Fibroblast of peridontal ligament (primary cell): ENCODE measurements around the gene PDX1.

ENCODE experiments used
- DNase-seq: peaks from one replicate; pipeline ENCODE4 v3.0.0-alpha.2; 2010; ENCODE audit errors: extremely low read depth

The PDX1 gene

DNA sequence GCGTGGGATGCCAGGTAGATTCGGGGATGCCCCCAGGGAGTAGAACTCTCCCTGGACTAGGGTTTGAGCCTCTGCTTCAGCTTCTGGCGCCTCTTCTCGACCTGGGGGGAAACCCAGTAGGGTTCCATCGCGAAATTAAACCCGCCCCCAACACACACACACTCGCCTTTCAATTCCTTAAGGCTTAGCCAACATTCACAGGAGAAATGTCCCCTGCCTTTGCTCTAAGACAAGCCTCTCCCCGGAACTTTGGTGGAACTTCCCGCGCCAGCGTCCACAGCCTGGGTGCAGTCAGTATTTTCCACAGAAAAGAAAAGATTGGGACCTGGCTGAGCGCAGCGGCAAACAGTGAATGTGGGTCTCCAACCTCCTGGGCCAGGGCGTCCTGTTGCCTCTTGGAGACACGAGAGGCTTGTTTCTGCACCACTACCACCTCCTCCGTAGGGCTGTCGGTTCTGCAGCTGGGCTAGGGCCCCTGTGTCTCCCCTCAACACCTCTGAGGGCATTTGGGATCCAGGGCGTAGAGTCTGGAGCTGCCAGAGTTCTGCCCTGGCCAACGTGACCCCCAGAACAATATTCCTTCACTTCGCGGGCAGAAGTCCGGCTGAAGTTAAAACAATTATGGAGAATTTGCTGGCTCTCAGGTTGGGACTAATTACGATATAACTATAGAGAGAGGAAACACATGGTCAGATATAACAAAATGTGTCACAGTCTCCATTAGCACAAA is 3.2 kb downstream of the PDX1 start:
- no peak for DNase-seq

GRCh38 chr13:27923794-27924528 is 4.2 kb downstream of the PDX1 start:
- DNase-seq, result no peak

GRCh38 chr13:27924529-27925141 is 4.8 kb downstream of the PDX1 start:
- no peak for DNase-seq

GRCh38 chr13:27925220-27925991 is 5.6 kb downstream of the PDX1 start:
- no peak for DNase-seq

- no peak for DNase-seq
Observed at GRCh38 chr13:27926644-27927434, 7.0 kb downstream of the PDX1 start.

- DNase-seq, result no peak
Observed at GRCh38 chr13:27927444-27928352, 7.9 kb downstream of the PDX1 start.

DNA sequence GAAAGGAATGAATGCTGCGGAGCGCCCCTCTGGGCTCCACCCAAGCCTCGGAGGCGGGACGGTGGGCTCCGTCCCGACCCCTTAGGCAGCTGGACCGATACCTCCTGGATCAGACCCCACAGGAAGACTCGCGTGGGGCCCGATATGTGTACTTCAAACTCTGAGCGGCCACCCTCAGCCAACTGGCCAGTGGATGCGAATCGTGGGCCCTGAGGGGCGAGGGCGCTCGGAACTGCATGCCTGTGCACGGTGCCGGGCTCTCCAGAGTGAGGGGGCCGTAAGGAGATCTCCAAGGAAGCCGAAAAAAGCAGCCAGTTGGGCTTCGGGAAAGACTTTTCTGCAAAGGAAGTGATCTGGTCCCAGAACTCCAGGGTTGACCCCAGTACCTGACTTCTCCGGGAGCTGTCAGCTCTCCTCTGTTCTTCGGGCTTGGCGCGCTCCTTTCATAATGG is 8.6 kb downstream of the PDX1 start:
- DNase-seq, result no peak

DNA sequence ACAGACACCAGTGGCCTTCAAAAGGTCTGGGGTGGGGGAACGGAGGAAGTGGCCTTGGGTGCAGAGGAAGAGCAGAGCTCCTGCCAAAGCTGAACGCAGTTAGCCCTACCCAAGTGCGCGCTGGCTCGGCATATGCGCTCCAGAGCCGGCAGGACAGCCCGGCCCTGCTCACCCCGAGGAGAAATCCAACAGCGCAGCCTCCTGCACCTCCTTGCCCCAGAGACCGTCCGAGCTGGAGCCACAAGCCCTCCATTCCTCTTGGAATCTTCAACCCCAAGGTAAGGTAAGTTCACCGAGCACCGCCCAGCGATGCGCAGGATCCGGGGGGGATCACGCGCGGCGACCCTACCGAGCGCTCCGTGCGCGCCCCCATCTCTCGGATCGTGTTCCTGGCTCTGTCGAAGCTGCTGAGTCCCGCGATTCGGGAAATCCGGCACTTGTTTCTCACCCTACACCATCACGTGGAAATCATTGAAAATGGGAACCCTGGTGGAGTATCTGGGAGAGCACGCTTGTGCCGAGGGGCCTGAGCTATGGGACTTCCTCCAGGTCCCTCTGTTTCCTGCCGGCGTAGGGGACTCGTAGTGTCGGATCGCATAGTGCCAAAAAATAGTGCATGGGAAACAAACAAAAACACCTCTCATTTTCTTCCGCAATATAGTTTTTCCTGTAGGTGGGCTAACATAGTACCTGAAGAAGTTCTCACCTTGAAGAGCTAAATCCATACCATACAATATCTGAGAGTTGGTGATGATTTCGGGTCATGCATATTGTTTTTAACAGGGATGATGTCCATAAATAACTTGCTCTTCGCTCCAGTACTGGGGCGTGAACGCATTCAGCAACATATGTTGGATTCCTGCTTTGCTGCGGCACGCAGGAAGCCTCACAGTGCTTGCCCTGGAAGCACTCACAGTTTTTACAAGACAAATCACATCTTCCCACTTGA is 9.3 kb downstream of the PDX1 start:
- DNase-seq, result no peak

- DNase-seq, result no peak
Observed at GRCh38 chr13:27929868-27930267, 10.1 kb downstream of the PDX1 start.

DNA sequence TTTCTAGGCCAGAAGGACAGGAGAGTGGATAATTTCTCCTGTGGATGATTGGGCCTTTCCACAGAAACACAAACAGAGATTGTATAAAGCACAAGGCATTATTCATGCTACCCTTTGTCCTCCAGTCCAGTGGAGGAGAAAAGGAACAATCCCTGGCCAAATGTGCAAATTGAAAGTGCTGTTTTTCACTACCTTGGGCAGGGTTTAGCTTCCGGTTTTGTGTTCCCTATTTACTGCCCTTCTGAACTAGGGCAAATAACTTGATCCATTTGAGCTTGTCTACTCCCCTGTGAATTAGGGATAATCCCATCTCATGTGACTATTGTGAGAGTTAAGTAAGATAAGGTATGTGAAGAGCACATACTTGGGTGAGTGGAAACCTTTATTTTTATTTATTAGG is 13.3 kb downstream of the PDX1 start:
- DNase-seq, result no peak

GRCh38 chr13:27933580-27934328 is 14.0 kb downstream of the PDX1 start:
- DNase-seq, result no peak

DNA sequence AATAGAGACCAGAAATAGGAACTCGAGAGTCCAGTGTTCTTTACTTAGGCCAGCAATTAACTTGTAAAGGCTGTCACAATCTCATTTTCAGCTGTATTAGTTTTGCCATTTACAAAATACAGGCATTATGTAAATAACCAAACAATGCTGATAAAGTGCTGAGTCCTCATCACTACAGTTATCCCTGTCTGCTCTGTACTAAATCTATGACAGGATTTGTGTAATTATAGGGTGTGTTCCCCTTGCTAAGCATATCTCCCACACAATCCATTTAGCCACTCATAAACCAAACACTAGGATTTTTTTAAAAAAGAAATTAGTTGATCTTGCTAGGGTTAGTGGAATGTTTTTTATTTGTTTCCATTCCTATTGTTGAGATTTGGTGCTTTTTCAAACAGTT is 23.2 kb downstream of the PDX1 start:
- no peak for DNase-seq

GRCh38 chr13:27952876-27953675 is 33.3 kb downstream of the PDX1 start:
- no peak for DNase-seq

DNA sequence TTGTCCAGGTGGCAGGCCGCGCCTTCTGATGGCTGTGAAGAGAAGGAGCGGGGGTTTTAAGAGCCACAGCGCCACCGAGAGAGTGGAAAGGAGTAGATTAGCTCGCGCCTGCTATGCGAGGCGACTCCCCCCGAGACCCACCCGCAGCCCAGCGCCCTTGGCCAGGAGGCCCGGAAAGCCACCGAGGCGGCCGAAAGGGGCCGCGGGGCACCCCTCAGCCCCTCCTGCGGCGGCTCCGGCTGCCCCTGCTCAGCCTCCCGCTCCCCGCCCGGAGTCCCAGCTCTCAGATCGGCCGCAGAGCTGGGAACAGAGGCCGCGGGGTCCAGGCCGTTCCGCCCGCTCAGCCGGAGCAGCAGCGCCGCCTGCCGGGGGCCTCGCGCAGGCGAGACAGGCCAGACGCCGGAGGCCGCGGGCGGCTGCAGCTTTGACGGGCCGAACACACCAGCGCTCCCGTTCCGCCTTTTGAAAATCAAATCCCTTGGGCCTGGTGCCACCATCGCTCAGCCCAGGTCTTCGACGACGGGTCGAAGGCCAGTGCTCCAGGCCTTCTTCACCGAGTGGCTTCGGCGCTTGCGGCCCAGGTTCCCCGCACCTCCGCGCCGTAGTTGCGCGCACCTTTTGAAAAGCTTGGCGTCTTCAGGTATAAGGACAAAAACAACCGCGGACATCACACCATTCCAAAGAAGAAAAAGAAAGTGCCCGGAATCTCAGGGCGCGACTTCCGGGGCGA is 34.0 kb downstream of the PDX1 start:
- DNase-seq, result peak; percentile 31

GRCh38 chr13:27954406-27954851 is 34.6 kb downstream of the PDX1 start:
- no peak for DNase-seq

GRCh38 chr13:27955014-27955591 is 35.3 kb downstream of the PDX1 start:
- DNase-seq, result no peak
